Measurements from ENCODE around the gene TBC1D22A.

DNA sequence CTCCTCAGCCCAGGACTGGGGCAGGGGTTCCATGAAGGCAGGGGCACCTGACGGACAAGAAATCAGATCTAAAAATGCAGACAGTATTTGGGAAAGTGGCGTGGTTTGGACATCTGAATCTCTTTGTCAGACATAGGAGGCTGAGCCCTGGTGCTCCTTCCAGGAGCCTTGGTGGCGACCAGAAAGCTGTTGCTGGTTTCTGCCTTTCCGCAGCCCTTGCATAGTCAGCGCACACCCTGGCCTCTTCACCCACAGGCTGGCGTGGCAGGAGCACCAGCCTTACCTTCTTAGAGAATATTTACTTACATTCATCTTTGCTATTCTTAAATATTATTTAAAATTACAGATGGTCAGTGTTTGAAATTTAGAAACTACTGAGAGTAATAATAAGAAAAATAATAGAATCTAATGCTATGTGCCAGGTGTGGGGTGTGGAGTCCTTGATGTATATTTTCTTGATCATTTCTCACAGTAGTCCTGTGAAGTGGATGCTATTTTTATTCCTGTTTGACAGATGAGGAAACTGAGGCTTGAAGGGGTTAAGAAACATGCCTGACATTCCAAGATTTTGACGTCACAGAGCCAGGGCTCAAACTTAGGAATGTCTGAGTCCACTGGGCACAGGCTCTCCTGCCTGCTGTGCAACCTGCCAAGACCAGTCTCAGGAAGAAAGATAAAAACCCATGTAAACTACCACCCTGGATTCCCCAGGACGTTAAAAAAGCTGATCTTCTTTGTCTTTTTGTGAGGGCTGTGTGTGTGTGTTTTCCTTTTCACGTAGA is 51.6 kb downstream of the TBC1D22A start:
- no peak for TF ChIP-seq TAF1 (IDR thresholded peaks at IDR 0.05; ENCODE audit: low read depth)
- no peak for TF ChIP-seq MXI1 (conservative IDR thresholded peaks at IDR 0.05; ENCODE audit: poor library complexity, severe bottlenecking)
- no peak for TF ChIP-seq CTCF (IDR thresholded peaks at IDR 0.05; ENCODE audit: poor library complexity, severe bottlenecking)
- TF ChIP-seq EP300 (conservative IDR thresholded peaks at IDR 0.05; ENCODE audit: poor library complexity, severe bottlenecking) = no peak
- TF ChIP-seq POLR2AphosphoS5 (IDR thresholded peaks at IDR 0.05) = no peak
- no peak for TF ChIP-seq EZH2 (IDR thresholded peaks at IDR 0.05; ENCODE audit: borderline replicate concordance, insufficient read depth, low read length, poor library complexity, severe bottlenecking)
- TF ChIP-seq REST (IDR thresholded peaks at IDR 0.05; ENCODE audit: borderline replicate concordance) = no peak
